AG04450 (cell line): Measurements from ENCODE around the gene GATD1. TPM values are rescaled to one million over a fixed set of nuclear protein-coding genes. Genes with fewer than 3 reads are reported as not detected.

ENCODE experiments used
- CTCF ChIA-PET: fragments of 300-600, 350-600 bp; formaldehyde crosslinking; extraction: SDS; loops from one replicate; lab custom pipeline; 2022; ENCODE audit warnings: antibody characterized with exemption, inconsistent platforms; lab: Charles Lee
- POLR2A ChIA-PET: fragments of 350-600 bp; formaldehyde crosslinking; extraction: SDS; loops from one replicate; lab custom pipeline; 2021; ENCODE audit warnings: antibody characterized with exemption, inconsistent platforms; lab: Yijun Ruan, JAX
- DNase-seq: peaks from one replicate; pipeline ENCODE4 v3.0.0-alpha.2; 2011; ENCODE audit warnings: low read depth, low spot score
- H3K27ac ChIP-seq: one replicate; pipeline ENCODE4 v1.5.1; 2012; ENCODE audit warnings: low read depth, low read length, control low read depth
- H3K27me3 ChIP-seq: one replicate; pipeline ENCODE4 v1.6.0; 2012; ENCODE audit warnings: low read length; ENCODE audit not compliant: control insufficient read depth, insufficient read depth
- H3K4me3 ChIP-seq: 2 replicates; pipeline ENCODE4 v1.5.1; 2011; ENCODE audit warnings: mild to moderate bottlenecking, low read depth, low read length, control low read depth
- H3K9me3 ChIP-seq: 2 replicates; pipeline ENCODE4 v1.5.1; 2012; ENCODE audit warnings: low read length; ENCODE audit not compliant: control insufficient read depth, insufficient read depth
- CTCF ChIP-seq: IDR thresholded peaks from 2 replicates; pipeline ENCODE4 v1.5.1; 2011; ENCODE audit warnings: low read depth, low read length, control low read depth, inconsistent platforms
- polyA plus RNA-seq: library from polyadenylated mRNA; depleted of rRNA; stranded (reverse); fragments of >200 nt; gene quantifications from 2 replicates; pipeline ENCODE4 v1.2.3, GENCODE V29; 2011

The GATD1 gene
- polyA plus RNA-seq, 1 experiment: 15.0 TPM

- Histone ChIP-seq H3K27me3 (no peaks in the 10 kb centered on the region), H3K9me3 (peaks cover 3% of the 10 kb centered on the region; the same call in 1 of the 2 replicates), H3K27ac (no peak overlapping the region), H3K4me3 (no peak overlapping the region)
- ChIA-PET CTCF (no interaction called here), POLR2A (no interaction called here)
- no peak for TF ChIP-seq CTCF
- DNase-seq: no peak
Measured at GRCh38 chr11:802018-802617, 24.8 kb upstream of the GATD1 start.

GRCh38 chr11:801097-801780 lies 24.0 kb upstream of the GATD1 start:
- Histone ChIP-seq H3K9me3 (peaks cover 3% of the 10 kb centered on the region; the same call in 1 of the 2 replicates), H3K4me3 (no peak overlapping the region), H3K27ac (no peak overlapping the region), H3K27me3 (no peaks in the 10 kb centered on the region)
- ChIA-PET POLR2A (no interaction called here), CTCF (no interaction called here)
- no peak for DNase-seq
- no peak for TF ChIP-seq CTCF

GRCh38 chr11:800473-800872 lies 23.2 kb upstream of the GATD1 start:
- CTCF ChIA-PET: no interaction called here
- no peak for DNase-seq
- H3K27me3 ChIP-seq: no peaks in the 10 kb centered on the region
- H3K4me3 ChIP-seq: no peak overlapping the region
- no peak for TF ChIP-seq CTCF
- H3K27ac ChIP-seq: no peak overlapping the region
- POLR2A ChIA-PET: no interaction called here
- H3K9me3 ChIP-seq: peaks cover 3% of the 10 kb centered on the region; the same call in 1 of the 2 replicates

GRCh38 chr11:799641-800316 lies 22.5 kb upstream of the GATD1 start:
- Histone ChIP-seq H3K27ac (no peak overlapping the region), H3K4me3 (no peak overlapping the region), H3K27me3 (no peaks in the 10 kb centered on the region), H3K9me3 (peaks cover 3% of the 10 kb centered on the region; the same call in 1 of the 2 replicates)
- ChIA-PET POLR2A (no interaction called here), CTCF (interaction anchor here (0.6 kb wide), 1 partner anchor 20 kb away, joined by 3 read pairs; no protein-coding TSS in a partner anchor)
- no peak for DNase-seq
- no peak for TF ChIP-seq CTCF
